Endodermal cell (in vitro differentiated cells): ENCODE results near the gene POLR3E. TPM values are rescaled to one million over a fixed set of nuclear protein-coding genes. Genes with fewer than 3 reads are reported as not detected.
A peak's percentile ranks its signal among the peaks of the same experiment; 100 is the strongest.

Experiments used
- DNase-seq: peaks from one replicate; pipeline ENCODE4 v3.0.0-alpha.2; 2017
- H3K27ac ChIP-seq: 2 replicates; pipeline ENCODE4 v1.5.1; 2013; ENCODE audit warnings: mild to moderate bottlenecking, low read depth, low read length, moderate library complexity
- H3K27me3 ChIP-seq: 2 replicates; pipeline ENCODE4 v1.6.1; 2013; ENCODE audit warnings: mild to moderate bottlenecking, low read length, moderate library complexity; ENCODE audit not compliant: insufficient read depth, control insufficient read depth, poor library complexity, severe bottlenecking
- H3K36me3 ChIP-seq: 2 replicates; pipeline ENCODE4 v1.7.0; 2013; ENCODE audit warnings: mild to moderate bottlenecking, low read length, moderate library complexity; ENCODE audit not compliant: control insufficient read depth, insufficient read depth
- H3K4me1 ChIP-seq: one replicate; pipeline ENCODE4 v1.7.0; 2013; ENCODE audit warnings: low read length; ENCODE audit not compliant: control insufficient read depth, insufficient read depth
- H3K4me3 ChIP-seq: 2 replicates; pipeline ENCODE4 v1.5.1; 2013; ENCODE audit warnings: mild to moderate bottlenecking, low read length, moderate library complexity
- H3K9ac ChIP-seq: 2 replicates; pipeline ENCODE4 v1.6.1; 2013; ENCODE audit warnings: mild to moderate bottlenecking, low read length, moderate library complexity; ENCODE audit not compliant: poor library complexity, severe bottlenecking; ENCODE audit errors: extremely low read depth
- H3K9me3 ChIP-seq: 2 replicates; pipeline ENCODE4 v1.6.1; 2013; ENCODE audit warnings: mild to moderate bottlenecking, low read length, moderate library complexity; ENCODE audit not compliant: control insufficient read depth
- H3K27ac Mint-ChIP-seq: 2 replicates; pipeline ENCODE4 v1.8.0; 2020; ENCODE audit warnings: mixed read lengths
- H3K27me3 Mint-ChIP-seq: 2 replicates; pipeline ENCODE4 v1.8.0; 2021; ENCODE audit warnings: mild to moderate bottlenecking, mixed read lengths; ENCODE audit not compliant: insufficient read depth
- H3K36me3 Mint-ChIP-seq: 2 replicates; pipeline ENCODE4 v1.8.0; 2020; ENCODE audit warnings: low read depth, mixed read lengths
- H3K4me1 Mint-ChIP-seq: 2 replicates; pipeline ENCODE4 v1.8.0; 2020; ENCODE audit warnings: mixed read lengths
- H3K4me3 Mint-ChIP-seq: 2 replicates; pipeline ENCODE4 v1.8.0; 2020; ENCODE audit warnings: mild to moderate bottlenecking, moderate library complexity, mixed read lengths
- H3K9me3 Mint-ChIP-seq: 2 replicates; pipeline ENCODE4 v1.8.0; 2020; ENCODE audit warnings: mild to moderate bottlenecking, mixed read lengths
- CTCF ChIP-seq: fragments of 200-600 bp; sonication (generic); conservative IDR thresholded peaks from 2 replicates; pipeline ENCODE4 v1.5.0; 2021; ENCODE audit warnings: antibody characterized with exemption, mild to moderate bottlenecking
- WGBS, 2 experiments: methylation state at CpG; one replicate each; pipeline versions ENCODE4 v1.1.5 to v1.1.7; 2013; ENCODE audit warnings: missing lambda C conversion rate in 2 of 2, mixed read lengths in 1 of 2; ENCODE audit not compliant: insufficient coverage in 1 of 2, insufficient read length in 1 of 2; 5-methylcytosine and 5-hydroxymethylcytosine counted together
- total RNA-seq, 2 donors: library from RNA; stranded (reverse); fragmentation: NEBNext Ultra II Directional in 1 of 2; extraction: Animal tissue kit (Norgen Biotek cat#: 25700) in 1 of 2; gene quantifications; 2 replicates in 1 of 2; 3 replicates in 1 of 2; pipeline ENCODE4 v1.2.1, GENCODE V29; 2021

The POLR3E gene
- total RNA-seq, 2 donors from 2014 or later = 73.1 to 73.6 TPM

- Histone ChIP-seq H3K36me3 (peaks cover 47% of the 10 kb centered on the region), H3K27me3 (no peaks in the 10 kb centered on the region), H3K4me3 (no peak overlapping the region), H3K4me1 (no peaks in the 10 kb centered on the region), H3K9me3 (no peaks in the 10 kb centered on the region), H3K27ac (no peak overlapping the region), H3K9ac (no peak overlapping the region)
- Mint-ChIP-seq H3K4me3 (no peak overlapping the region), H3K27ac (peak overlapping the region; percentile 26), H3K4me1 (peaks cover 2% of the 10 kb centered on the region), H3K9me3 (no peaks in the 10 kb centered on the region), H3K36me3 (peaks cover 55% of the 10 kb centered on the region), H3K27me3 (no peaks in the 10 kb centered on the region)
- no peak for TF ChIP-seq CTCF
- peak; percentile 37 for DNase-seq
- WGBS, 2 experiments = 97 to 100% methylated on average over 1 to 4 of the region's 4 CpGs
These were observed 7.2 kb downstream of the POLR3E start for GRCh38 chr16:22304411-22304810.

GRCh38 chr16:22306788-22307187 is 9.6 kb downstream of the POLR3E start:
- Histone ChIP-seq H3K27me3 (no peaks in the 10 kb centered on the region), H3K36me3 (peaks cover 61% of the 10 kb centered on the region), H3K4me3 (no peak overlapping the region), H3K9me3 (no peaks in the 10 kb centered on the region), H3K4me1 (no peaks in the 10 kb centered on the region), H3K9ac (no peak overlapping the region), H3K27ac (no peak overlapping the region)
- Mint-ChIP-seq H3K9me3 (no peaks in the 10 kb centered on the region), H3K27me3 (no peaks in the 10 kb centered on the region), H3K4me1 (no peaks in the 10 kb centered on the region), H3K36me3 (peaks cover 68% of the 10 kb centered on the region), H3K4me3 (no peak overlapping the region), H3K27ac (no peak overlapping the region)
- TF ChIP-seq CTCF = no peak
- WGBS, 2 experiments = 90 to 93% methylated on average over 2 to 9 of the region's 9 CpGs
- DNase-seq = no peak

GRCh38 chr16:22307838-22308237 is 10.6 kb downstream of the POLR3E start:
- H3K27ac Mint-ChIP-seq = no peak overlapping the region
- H3K27me3 Mint-ChIP-seq = no peaks in the 10 kb centered on the region
- Histone ChIP-seq H3K4me3 (no peak overlapping the region), H3K4me1 (no peaks in the 10 kb centered on the region), H3K27me3 (no peaks in the 10 kb centered on the region), H3K9ac (no peak overlapping the region), H3K36me3 (peaks cover 60% of the 10 kb centered on the region), H3K9me3 (no peaks in the 10 kb centered on the region), H3K27ac (no peak overlapping the region)
- peaks cover 68% of the 10 kb centered on the region for H3K36me3 Mint-ChIP-seq
- H3K4me3 Mint-ChIP-seq = no peak overlapping the region
- H3K9me3 Mint-ChIP-seq = no peaks in the 10 kb centered on the region
- DNase-seq = peak; percentile 41
- no peaks in the 10 kb centered on the region for H3K4me1 Mint-ChIP-seq
- 92 to 95% methylated on average over 3 to 10 of the region's 10 CpGs for WGBS, 2 experiments
- TF ChIP-seq CTCF = no peak
